GM18951 (cell line): ENCODE measurements around the gene RPL21.

Experiments
- POLR2A ChIP-seq: IDR thresholded peaks from 4 replicates; pipeline ENCODE4 v1.6.1; 2011; ENCODE audit warnings: mild to moderate bottlenecking; ENCODE audit not compliant: insufficient read length, insufficient read depth; ENCODE audit errors: extremely low read depth
- in situ Hi-C: fragments of 300-500 bp; cut with MboI; formaldehyde crosslinking; loops from one replicate; pipeline ENCODE4 v1.12.0; 2022; ENCODE audit warnings: low sequenced_read_pairs, mixed read lengths, inconsistent platforms; ENCODE audit not compliant: unreplicated experiment

The RPL21 gene

DNA sequence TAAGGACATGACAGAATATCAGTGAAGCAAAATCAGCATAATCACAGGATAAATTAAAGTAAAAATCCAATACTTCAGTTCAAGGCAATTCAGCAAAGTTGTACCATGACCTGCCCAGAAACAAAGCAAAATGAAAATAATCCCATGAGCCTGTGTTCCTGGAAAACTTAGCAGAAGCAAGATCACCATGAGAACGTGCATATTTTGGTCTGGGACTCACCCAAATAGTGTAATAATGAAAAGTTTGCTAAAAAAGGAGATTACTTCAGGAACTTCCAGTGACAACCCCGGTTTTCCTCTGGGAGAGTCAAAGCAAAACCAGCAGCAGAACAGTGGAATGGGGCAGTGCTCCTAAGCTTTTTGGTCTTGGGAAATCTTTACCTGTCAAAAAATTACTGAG lies 14.9 kb upstream of the RPL21 start:
- no peak for TF ChIP-seq POLR2A
- in situ Hi-C loops, result no loop called here

DNA sequence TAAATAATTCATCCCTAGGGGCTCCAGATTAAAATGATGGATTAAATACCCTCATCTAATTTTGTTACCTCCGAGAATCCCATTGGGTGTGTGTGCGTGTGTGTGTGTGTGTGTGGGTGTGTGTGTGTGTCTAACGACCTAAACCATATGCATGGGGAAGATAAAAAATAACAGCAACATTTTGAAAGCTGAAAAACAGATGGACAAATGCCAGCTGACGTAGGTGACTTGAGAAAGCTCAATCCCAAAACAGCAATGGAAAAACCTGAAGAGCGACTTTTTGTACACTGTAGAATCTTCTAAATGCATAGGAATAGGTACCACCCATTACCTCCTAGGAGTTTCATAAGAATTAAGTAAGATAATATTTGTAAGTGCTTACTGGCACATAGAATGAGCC lies 8.7 kb upstream of the RPL21 start:
- in situ Hi-C loops, result no loop called here
- no peak for TF ChIP-seq POLR2A

- no peak for TF ChIP-seq POLR2A
- in situ Hi-C loops, result no loop called here
These were observed 5.7 kb upstream of the RPL21 start for GRCh38 chr13:27245610-27246009.

DNA sequence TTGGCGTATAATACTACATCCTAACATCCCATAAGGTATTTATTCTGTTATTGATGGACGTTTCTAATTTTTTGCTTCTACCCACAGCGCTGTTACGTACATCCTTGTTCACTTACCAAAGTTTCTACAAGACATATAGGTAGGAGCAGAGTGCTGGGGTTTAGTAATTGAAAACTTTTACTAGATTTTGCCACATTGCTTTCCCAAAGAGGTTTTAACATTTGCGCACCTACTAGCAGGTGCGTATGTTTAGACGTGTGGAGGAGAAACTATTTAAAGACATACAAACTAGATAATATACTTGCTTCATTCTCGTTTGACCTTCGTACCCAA lies 559 bp upstream of the RPL21 start:
- no peak for TF ChIP-seq POLR2A
- in situ Hi-C loops, result no loop called here

DNA sequence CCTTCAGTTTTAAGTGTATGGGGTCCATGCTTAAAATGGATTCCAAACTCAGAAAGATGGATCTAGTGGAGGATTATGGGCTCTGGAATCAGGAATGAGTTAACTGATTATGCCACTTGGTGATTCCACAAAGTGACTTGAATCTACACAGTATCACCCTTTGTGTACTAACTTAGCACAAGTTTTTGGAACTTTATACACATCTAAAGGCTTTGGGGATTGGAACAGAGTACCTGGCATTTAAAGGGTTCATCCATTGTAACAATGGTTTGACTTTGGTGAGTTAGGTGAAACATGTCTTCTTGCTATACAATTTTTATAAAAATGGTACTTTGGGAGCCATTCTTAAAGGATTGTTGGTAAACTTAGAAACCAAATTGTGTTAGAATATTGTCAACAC lies 1.1 kb downstream of the RPL21 start:
- in situ Hi-C loops, result no loop called here
- TF ChIP-seq POLR2A, result no peak

DNA sequence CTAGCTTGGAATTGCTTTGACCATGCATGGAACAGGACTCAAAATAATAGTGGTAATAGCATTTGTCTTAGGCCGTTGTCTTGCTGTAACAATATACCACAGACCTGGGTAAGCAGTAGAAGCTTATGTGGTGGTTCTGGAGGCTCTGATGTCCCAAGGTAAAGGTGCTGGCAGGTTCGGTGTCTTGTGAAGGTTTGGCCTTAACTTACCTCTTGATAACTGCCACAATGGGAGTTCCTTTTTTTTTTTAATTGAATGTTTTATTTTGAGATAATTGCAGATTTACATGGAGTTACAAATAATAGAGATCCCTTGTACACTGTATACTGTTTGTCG lies 5.8 kb downstream of the RPL21 start:
- TF ChIP-seq POLR2A, result no peak
- in situ Hi-C loops, result no loop called here

GRCh38 chr13:27257648-27258253 lies 6.4 kb downstream of the RPL21 start:
- in situ Hi-C loops, result no loop called here
- peak; percentile 26 for TF ChIP-seq POLR2A

GRCh38 chr13:27258637-27259386 lies 7.5 kb downstream of the RPL21 start:
- TF ChIP-seq POLR2A, result no peak
- in situ Hi-C loops, result no loop called here

DNA sequence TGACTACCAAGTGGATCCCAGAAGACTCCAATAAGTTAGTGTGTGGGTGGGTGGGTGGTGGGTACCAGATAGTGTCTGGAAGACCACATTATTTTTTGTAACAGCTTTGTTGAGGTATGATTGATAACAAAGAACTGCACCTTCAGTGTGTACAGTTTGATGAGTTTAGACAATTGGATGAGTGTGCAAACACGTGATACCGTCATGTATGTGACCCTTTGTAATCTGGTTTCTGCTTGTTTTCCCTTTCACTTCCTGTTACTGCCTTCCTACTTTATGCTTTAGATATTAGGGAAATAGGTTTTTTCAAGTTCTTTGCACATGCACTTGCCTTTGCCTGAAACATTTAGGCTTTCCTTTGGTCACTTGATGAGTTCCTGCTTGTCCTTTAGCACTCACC lies 8.5 kb downstream of the RPL21 start:
- no peak for TF ChIP-seq POLR2A
- in situ Hi-C loops, result no loop called here

- in situ Hi-C loops, result no loop called here
- no peak for TF ChIP-seq POLR2A
These were observed 10.0 kb downstream of the RPL21 start for GRCh38 chr13:27261396-27261795.

DNA sequence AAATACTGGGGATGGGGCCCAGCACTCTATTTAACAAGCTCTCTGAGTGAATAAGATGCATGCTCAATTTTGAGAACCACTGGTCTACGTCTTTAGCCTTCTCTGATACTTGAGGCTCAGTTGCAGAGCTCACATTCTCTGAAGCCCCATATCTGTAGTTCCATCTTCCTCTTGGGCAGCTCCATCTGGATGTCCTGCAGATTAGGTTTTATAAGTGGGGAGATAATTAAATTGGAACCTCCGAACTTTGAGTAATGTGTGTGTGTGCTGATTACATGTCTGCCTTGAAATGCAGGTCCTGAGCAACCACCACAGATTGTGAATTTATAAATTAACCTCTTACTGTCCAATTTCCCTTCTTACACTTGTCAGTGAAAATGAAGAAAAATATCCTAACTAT lies 12.1 kb downstream of the RPL21 start:
- TF ChIP-seq POLR2A, result no peak
- in situ Hi-C loops, result no loop called here

DNA sequence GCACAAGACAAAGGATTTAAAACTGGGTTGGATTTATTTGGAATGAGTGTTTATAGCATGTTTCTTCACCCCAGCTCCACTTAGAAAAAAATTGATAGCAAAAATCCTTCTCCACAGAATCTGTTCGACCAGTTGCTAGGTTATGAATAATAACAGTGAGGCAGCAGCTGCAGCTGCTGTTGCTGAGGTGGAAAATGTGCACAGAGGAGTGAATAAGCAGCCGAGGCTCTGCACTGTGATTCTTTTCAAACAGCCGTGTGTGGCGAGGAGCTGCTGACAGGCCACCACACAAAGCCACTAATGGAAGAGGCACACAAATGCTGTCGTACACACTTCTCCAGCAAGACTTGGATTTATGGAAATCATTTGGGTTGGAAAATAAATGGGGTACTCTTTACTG lies 12.8 kb downstream of the RPL21 start:
- no peak for TF ChIP-seq POLR2A
- in situ Hi-C loops, result no loop called here

- no peak for TF ChIP-seq POLR2A
- in situ Hi-C loops, result no loop called here
These were observed 13.3 kb downstream of the RPL21 start for GRCh38 chr13:27264648-27265047.

DNA sequence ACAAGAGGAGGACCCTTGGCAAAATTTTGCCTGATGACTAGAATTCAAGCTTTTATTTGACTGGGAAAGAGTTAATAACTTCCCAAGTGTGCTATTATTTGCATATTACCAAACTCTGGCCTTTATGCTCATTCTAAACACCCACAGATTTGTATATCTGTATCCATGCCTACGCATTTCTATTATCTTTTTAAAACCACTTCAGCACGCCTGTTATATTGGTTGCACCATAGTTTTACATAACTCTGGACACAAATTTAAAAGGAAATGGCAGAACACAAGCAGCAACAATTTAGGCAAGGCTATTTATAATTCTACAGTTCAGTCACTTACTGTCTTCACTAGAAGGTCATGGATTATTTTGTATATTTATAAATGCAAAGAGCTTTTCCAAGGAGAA lies 15.6 kb downstream of the RPL21 start:
- no peak for TF ChIP-seq POLR2A
- in situ Hi-C loops, result no loop called here

DNA sequence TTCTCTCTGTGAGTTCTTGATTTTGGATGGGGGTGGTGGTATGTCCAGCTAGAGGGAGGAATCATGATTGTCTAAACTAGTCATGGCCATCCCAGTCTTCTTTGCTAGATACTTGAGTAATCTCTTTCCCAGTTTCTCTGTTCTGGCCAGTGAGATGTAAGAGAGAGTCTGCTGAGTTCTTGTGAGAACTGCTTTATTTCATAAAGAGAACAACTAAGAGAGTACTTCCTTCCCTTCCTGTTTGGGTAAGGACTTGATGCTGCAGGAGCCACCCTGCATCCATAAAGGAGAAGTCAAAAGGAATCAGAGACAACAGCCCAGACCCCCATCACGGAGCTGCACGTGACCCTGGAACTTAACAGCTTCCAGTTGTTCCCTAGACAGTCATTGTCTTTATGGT lies 16.2 kb downstream of the RPL21 start:
- in situ Hi-C loops, result no loop called here
- no peak for TF ChIP-seq POLR2A

GRCh38 chr13:27269114-27269665 lies 17.8 kb downstream of the RPL21 start:
- no peak for TF ChIP-seq POLR2A
- in situ Hi-C loops, result no loop called here
